K562 (cell line): ENCODE results near the gene PFAS. TPM values are rescaled to one million over a fixed set of nuclear protein-coding genes. Genes with fewer than 3 reads are reported as not detected.

Source experiments
- ATAC-seq: fragments of 200-7000 bp; cut with Tn5 transposase; 3 replicates; pipeline ENCODE4 v1.9.1; 2020; ENCODE audit warnings: moderate library complexity
- BruUV-seq: library from RNA; stranded (reverse); fragments of 400-500 nt; replicated peaks from 2 replicates; lab custom pipeline; 2021; lab: Mats Ljungman, UMichigan
- CTCF ChIA-PET: fragments of 300-600 bp; formaldehyde crosslinking; extraction: SDS; loops from one replicate; lab custom pipeline; 2021; ENCODE audit warnings: low intra/inter-chr PET ratio; lab: Yijun Ruan, JAX
- POLR2A ChIA-PET: fragments of 300-600, 350-650 bp; sonication (Branson Sonifier 250); formaldehyde crosslinking; extraction: SDS; loops from one replicate; lab custom pipeline; 2021; ENCODE audit warnings: antibody characterized with exemption, inconsistent platforms; lab: Yijun Ruan, JAX
- DNase-seq, 4 experiments: peaks; one replicate each; pipeline versions ENCODE4 v3.0.0 to v3.0.0-alpha.2; 2011 to 2018; ENCODE audit warnings: low spot score in 3 of 4, mixed read lengths in 3 of 4; ENCODE audit errors: extremely low read depth in 1 of 4
- FAIRE-seq: peaks from 2 replicates; lab custom pipeline; 2011; peaks lifted over from hg19 to GRCh38; lab: Jason Lieb, UNC
- H2AFZ ChIP-seq: 2 replicates; pipeline ENCODE4 v1.6.0; 2011; ENCODE audit warnings: low read depth, low read length, control low read depth, inconsistent platforms
- H3K27ac ChIP-seq: fragments of 200-600 bp; 3 replicates; pipeline ENCODE4 v1.8.0; 2011; ENCODE audit warnings: low read depth, mild to moderate bottlenecking, control low read depth, inconsistent platforms, low read length, moderate library complexity, mixed read lengths; ENCODE audit errors: extremely low read depth
- H3K27me3 ChIP-seq, 2 experiments: fragments of 300-600 bp in 1 of 2; 2 replicates in 1 of 2; 3 replicates in 1 of 2; pipeline versions ENCODE4 v1.6.0 to v1.8.0; 2011; ENCODE audit warnings: inconsistent platforms in 2 of 2, low read length in 2 of 2, mild to moderate bottlenecking in 1 of 2, mixed read lengths in 1 of 2, moderate library complexity in 1 of 2; ENCODE audit not compliant: control insufficient read depth in 2 of 2, insufficient read depth in 2 of 2
- H3K36me3 ChIP-seq: fragments of 300-600 bp; 3 replicates; pipeline ENCODE4 v1.8.0; 2011; ENCODE audit warnings: mild to moderate bottlenecking, low read length, inconsistent platforms; ENCODE audit not compliant: control insufficient read depth, insufficient read depth
- H3K4me1 ChIP-seq, 2 experiments: fragments of 200-600 bp in 1 of 2; replicated peaks in 1 of 2; 2 replicates in 1 of 2; 3 replicates in 1 of 2; pipeline versions ENCODE4 v1.5.1 to v1.8.0; 2011; ENCODE audit warnings: inconsistent platforms in 2 of 2, low read length in 2 of 2, mild to moderate bottlenecking in 1 of 2, mixed read lengths in 1 of 2, moderate library complexity in 1 of 2; ENCODE audit not compliant: control insufficient read depth in 2 of 2, insufficient read depth in 2 of 2
- H3K4me2 ChIP-seq: 2 replicates; pipeline ENCODE4 v1.6.1; 2011; ENCODE audit warnings: low read length, control low read depth, inconsistent platforms, mixed read lengths; ENCODE audit not compliant: insufficient read depth
- H3K4me3 ChIP-seq: fragments of 200-600 bp; sonication (generic), shearing (Covaris generic); 2 replicates; pipeline ENCODE4 v1.5.1; 2016; ENCODE audit warnings: control low read depth, inconsistent platforms
- H3K79me2 ChIP-seq: fragments of 200-600 bp; 3 replicates; pipeline ENCODE4 v1.8.0; 2011; ENCODE audit warnings: low read length, inconsistent platforms; ENCODE audit not compliant: control insufficient read depth, insufficient read depth
- H3K9ac ChIP-seq, 2 experiments: 2 replicates each; pipeline versions ENCODE4 v1.6.0 to v1.6.1; 2011; ENCODE audit warnings: low read depth in 2 of 2, low read length in 2 of 2, control low read depth in 1 of 2, inconsistent platforms in 1 of 2, mild to moderate bottlenecking in 1 of 2, mixed read lengths in 1 of 2; ENCODE audit not compliant: insufficient read depth in 1 of 2
- H3K9me1 ChIP-seq: one replicate; pipeline ENCODE4 v1.6.0; 2011; ENCODE audit warnings: inconsistent platforms, mild to moderate bottlenecking, low read length, moderate library complexity; ENCODE audit not compliant: control insufficient read depth, insufficient read depth
- H3K9me3 ChIP-seq: replicated peaks from 2 replicates; pipeline ENCODE4 v1.5.1; 2011; ENCODE audit warnings: low read depth, low read length, inconsistent platforms; ENCODE audit not compliant: control insufficient read depth, insufficient read depth
- H4K20me1 ChIP-seq: replicated peaks from 2 replicates; pipeline ENCODE4 v1.6.1; 2011; ENCODE audit warnings: low read length, inconsistent platforms, mixed read lengths; ENCODE audit not compliant: control insufficient read depth, insufficient read depth
- GABPB1 ChIP-seq: sonication (generic); formaldehyde crosslinking; IDR thresholded peaks from 2 replicates; pipeline ENCODE4 v1.8.0; 2022; ENCODE audit warnings: mild to moderate bottlenecking, missing genetic modification reagents
- HEY1 ChIP-seq: fragments of 250-450 bp; sonication (Bioruptor Pico); IDR thresholded peaks from 2 replicates; pipeline ENCODE4 v1.5.0; 2020; ENCODE audit warnings: mild to moderate bottlenecking, moderate library complexity, borderline replicate concordance
- MEIS2 ChIP-seq: fragments of 450-650 bp; IDR thresholded peaks from 2 replicates; pipeline ENCODE4 v1.6.1; 2014; ENCODE audit warnings: mild to moderate bottlenecking; ENCODE audit not compliant: partially characterized antibody
- PCBP2 ChIP-seq: fragments of 200-400 bp; formaldehyde crosslinking; IDR thresholded peaks from 2 replicates; pipeline ENCODE4 v1.6.1; 2018; ENCODE audit warnings: low read length, low read depth, mild to moderate bottlenecking, moderate library complexity; ENCODE audit not compliant: poor library complexity, severe bottlenecking
- RBM15 ChIP-seq: fragments of 200-400 bp; formaldehyde crosslinking; IDR thresholded peaks from 2 replicates; pipeline ENCODE4 v1.6.1; 2018; ENCODE audit warnings: mild to moderate bottlenecking, low read length, moderate library complexity; ENCODE audit not compliant: insufficient read depth
- SLC30A9 ChIP-seq: fragments of 250-450 bp; sonication (Bioruptor Pico); IDR thresholded peaks from 2 replicates; pipeline ENCODE4 v1.8.0; 2022; ENCODE audit warnings: mild to moderate bottlenecking, moderate library complexity
- TGIF2 ChIP-seq: sonication (generic); formaldehyde crosslinking; IDR thresholded peaks from 2 replicates; pipeline ENCODE4 v1.8.1; 2022; ENCODE audit warnings: mild to moderate bottlenecking, missing genetic modification reagents, moderate library complexity
- ZNF318 ChIP-seq, 2 experiments: fragments of 450-650 bp; IDR thresholded peaks; 2 replicates each; pipeline ENCODE4 v1.6.1; 2016; ENCODE audit warnings: mild to moderate bottlenecking in 2 of 2, borderline replicate concordance in 1 of 2, low read depth in 1 of 2, moderate library complexity in 1 of 2
- ZNF764 ChIP-seq: fragments of 250-450 bp; sonication (Bioruptor Pico); IDR thresholded peaks from 2 replicates; pipeline ENCODE4 v1.4.0; 2020; ENCODE audit warnings: low read depth, mild to moderate bottlenecking, moderate library complexity
- WGBS: fragments of 100-300 bp; shearing (Covaris generic); methylation state at CpG from one replicate; pipeline ENCODE4 v1.1.6; 2016; ENCODE audit warnings: low coverage, mixed read lengths; ENCODE audit not compliant: insufficient coverage; ENCODE audit errors: missing lambda C conversion rate; 5-methylcytosine and 5-hydroxymethylcytosine counted together
- in situ Hi-C: fragments of 300-500 bp; cut with MboI; formaldehyde crosslinking; loops from 4 replicates; pipeline ENCODE4 v1.15.0; 2018; ENCODE audit warnings: inconsistent platforms, mixed read lengths
- intact Hi-C: fragments of 100-400 bp; cut with micrococcal nuclease; formaldehyde crosslinking; loops from 2 replicates; pipeline ENCODE4 v1.14.2; 2022
- polyA plus RNA-seq, 8 experiments: library from polyadenylated mRNA; depleted of rRNA in 4 of 8; stranded (reverse) in 5 of 8; unstranded in 3 of 8; fragments of >200 nt; fragmentation: Nextera tagmentation in 2 of 8; fragmentation: Illumina TruSeq in 1 of 8; extraction: Ambion mirVana in 2 of 8; extraction: Trizol in 1 of 8; gene quantifications; 2 replicates each; pipeline versions ENCODE4 v1.2.1 to v1.2.3, GENCODE V29; 2011 to 2014; ENCODE audit warnings: inconsistent platforms in 1 of 8, missing spikeins in 1 of 8
- total RNA-seq, 7 experiments: library from RNA; depleted of rRNA in 6 of 7; stranded (reverse); fragments of >200 nt in 6 of 7; fragmentation: Illumina TruSeq in 2 of 7; extraction: Trizol in 2 of 7; gene quantifications; 2 replicates each; pipeline versions ENCODE4 v1.2.1 to v1.2.3, GENCODE V29; 2011 to 2021; ENCODE audit warnings: low replicate concordance in 1 of 7

PFAS gene
- total and polyA plus RNA-seq, 9 of the 15 experiments (the other 6 are each of a cell fraction or from before 2014, with no cell fraction given), result 11.6 to 131 (median 43.9) TPM

- CTCF ChIA-PET, result no interaction called here
- Histone ChIP-seq H4K20me1 (no peaks in the 10 kb centered on the region), H3K9me1 (no peaks in the 10 kb centered on the region), H3K79me2 (no peaks in the 10 kb centered on the region), H3K36me3 (peaks cover 83% of the 10 kb centered on the region; the same call in 1 of the 3 replicates), H3K27me3 (no peaks in the 10 kb centered on the region), H3K9me3 (no peaks in the 10 kb centered on the region), H3K27ac (no peak overlapping the region), H3K4me2 (no peak overlapping the region), H3K9ac (no peak overlapping the region), H2AFZ (no peak overlapping the region), H3K4me1 (peaks cover 0 to 1% of the 10 kb centered on the region in 2 experiments; a peak in 2 of 5 replicates), H3K4me3 (no peak overlapping the region)
- POLR2A ChIA-PET, result interaction anchor here (1.0 kb wide), 1 partner anchor 17 kb away, joined by 3 read pairs; the partner anchor contains the start of gene PFAS
- ATAC-seq, result no peak
- in situ Hi-C loops, result no loop called here
- no peak for FAIRE-seq
- BruUV-seq, result no TSS peak
- DNase-seq, result no peak
- intact Hi-C loops, result no loop called here
- 94% methylated on average over 19 of the region's 29 CpGs for WGBS
- TF ChIP-seq RBM15, result no peak
- no peak for TF ChIP-seq SLC30A9
- TF ChIP-seq TGIF2 (CRISPR knock-in tag), result no peak
- TF ChIP-seq GABPB1 (CRISPR knock-in tag), result no peak
- no peak for TF ChIP-seq MEIS2
- TF ChIP-seq ZNF764 (CRISPR knock-in tag), result no peak
- TF ChIP-seq PCBP2, result no peak
- TF ChIP-seq HEY1, result no peak
- TF ChIP-seq ZNF318 (IDR thresholded peaks at IDR 0.05; ENCODE audit: borderline replicate concordance in 1 of 2, low read depth in 1 of 2), result no peak
These were observed 17.8 kb downstream of the PFAS start for GRCh38 chr17:8266648-8267479.
